DND-41 (cell line): ENCODE measurements around the gene NXNL1.

Experiments used
- ATAC-seq: fragments of 200-7000 bp; cut with Tn5 transposase; 3 replicates; pipeline ENCODE4 v1.9.1; 2021; ENCODE audit warnings: low read depth; ENCODE audit not compliant: insufficient read depth
- DNase-seq: peaks from one replicate; pipeline ENCODE4 v3.0.0-alpha.2; 2020
- H2AFZ ChIP-seq: 2 replicates; pipeline ENCODE4 v1.6.0; 2012; ENCODE audit warnings: low read depth, low read length
- H3K27ac ChIP-seq: 2 replicates; pipeline ENCODE4 v1.5.1; 2012; ENCODE audit warnings: low read length, inconsistent platforms
- H3K27me3 ChIP-seq: fragments of 200-600 bp; sonication (generic); 2 replicates; pipeline ENCODE4 v1.6.0; 2012; ENCODE audit warnings: low read length, mild to moderate bottlenecking, inconsistent platforms; ENCODE audit not compliant: insufficient read depth, poor library complexity
- H3K36me3 ChIP-seq: 2 replicates; pipeline ENCODE4 v1.5.1; 2012; ENCODE audit warnings: low read length, inconsistent platforms; ENCODE audit not compliant: insufficient read depth
- H3K4me1 ChIP-seq: 2 replicates; pipeline ENCODE4 v1.5.1; 2012; ENCODE audit warnings: mild to moderate bottlenecking, low read length; ENCODE audit not compliant: insufficient read depth
- H3K4me2 ChIP-seq: 2 replicates; pipeline ENCODE4 v1.6.0; 2012; ENCODE audit warnings: mild to moderate bottlenecking, moderate library complexity, low read length, inconsistent platforms; ENCODE audit not compliant: insufficient read depth
- H3K4me3 ChIP-seq, 2 experiments: fragments of 200-600 bp in 1 of 2; shearing (Covaris generic) in 1 of 2; 2 replicates each; pipeline ENCODE4 v1.5.1; 2012 to 2016; ENCODE audit warnings: inconsistent platforms in 2 of 2, low read length in 2 of 2, mild to moderate bottlenecking in 2 of 2, low read depth in 1 of 2, moderate library complexity in 1 of 2
- H3K79me2 ChIP-seq: 2 replicates; pipeline ENCODE4 v1.6.0; 2012; ENCODE audit warnings: low read length, inconsistent platforms; ENCODE audit not compliant: insufficient read depth
- H3K9ac ChIP-seq: 2 replicates; pipeline ENCODE4 v1.6.0; 2012; ENCODE audit warnings: low read depth, mild to moderate bottlenecking, inconsistent platforms, low read length, moderate library complexity
- H3K9me3 ChIP-seq: 2 replicates; pipeline ENCODE4 v1.5.1; 2012; ENCODE audit warnings: low read length, moderate library complexity, mild to moderate bottlenecking, inconsistent platforms; ENCODE audit not compliant: insufficient read depth, severe bottlenecking
- H4K20me1 ChIP-seq: 2 replicates; pipeline ENCODE4 v1.6.0; 2012; ENCODE audit warnings: low read length; ENCODE audit not compliant: insufficient read depth
- EZH2 ChIP-seq: IDR thresholded peaks from 3 replicates; pipeline ENCODE4 v1.6.1; 2012; ENCODE audit warnings: borderline replicate concordance, low read depth, mild to moderate bottlenecking, moderate library complexity, low read length, inconsistent platforms; ENCODE audit not compliant: severe bottlenecking
- TF ChIP-seq, protein P1 (sequence below): IDR thresholded peaks from 2 replicates; pipeline ENCODE4 v1.5.1; 2012; ENCODE audit warnings: borderline replicate concordance, low read length, moderate library complexity, mild to moderate bottlenecking; ENCODE audit not compliant: poor library complexity, severe bottlenecking; ENCODE audit errors: extremely low read depth

Gene NXNL1

DNA sequence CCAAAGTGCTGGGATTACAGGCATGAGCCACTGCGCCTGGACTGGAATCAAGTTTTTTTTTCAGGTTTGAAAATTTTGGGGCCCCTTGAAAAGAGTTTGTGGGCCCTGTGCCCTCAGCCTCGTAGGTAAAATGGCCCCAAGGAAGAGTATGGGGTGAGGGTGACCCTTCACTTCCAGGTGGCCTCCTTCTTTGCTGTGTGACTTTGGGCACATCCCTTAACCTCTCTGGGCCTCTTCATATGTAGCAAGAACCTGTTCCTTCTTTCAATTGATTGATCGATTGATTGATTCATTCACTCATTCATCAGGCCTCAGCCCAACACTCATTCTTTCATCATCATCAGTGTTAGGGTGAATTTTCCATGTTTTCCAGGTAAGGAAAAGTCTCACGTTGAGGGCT lies 8.9 kb downstream of the NXNL1 start:
- Histone ChIP-seq H3K4me2 (no peak overlapping the region), H3K9ac (no peak overlapping the region), H3K36me3 (no peaks in the 10 kb centered on the region), H3K27me3 (peaks cover 15% of the 10 kb centered on the region), H3K4me1 (peaks cover 13% of the 10 kb centered on the region), H3K9me3 (no peaks in the 10 kb centered on the region), H3K79me2 (no peaks in the 10 kb centered on the region), H3K27ac (no peak overlapping the region), H3K4me3 (no peak overlapping the region), H2AFZ (no peak overlapping the region), H4K20me1 (no peaks in the 10 kb centered on the region)
- DNase-seq (no peak), ATAC-seq (no peak)
- TF ChIP-seq EZH2 = no peak
- TF ChIP-seq, protein P1, sequence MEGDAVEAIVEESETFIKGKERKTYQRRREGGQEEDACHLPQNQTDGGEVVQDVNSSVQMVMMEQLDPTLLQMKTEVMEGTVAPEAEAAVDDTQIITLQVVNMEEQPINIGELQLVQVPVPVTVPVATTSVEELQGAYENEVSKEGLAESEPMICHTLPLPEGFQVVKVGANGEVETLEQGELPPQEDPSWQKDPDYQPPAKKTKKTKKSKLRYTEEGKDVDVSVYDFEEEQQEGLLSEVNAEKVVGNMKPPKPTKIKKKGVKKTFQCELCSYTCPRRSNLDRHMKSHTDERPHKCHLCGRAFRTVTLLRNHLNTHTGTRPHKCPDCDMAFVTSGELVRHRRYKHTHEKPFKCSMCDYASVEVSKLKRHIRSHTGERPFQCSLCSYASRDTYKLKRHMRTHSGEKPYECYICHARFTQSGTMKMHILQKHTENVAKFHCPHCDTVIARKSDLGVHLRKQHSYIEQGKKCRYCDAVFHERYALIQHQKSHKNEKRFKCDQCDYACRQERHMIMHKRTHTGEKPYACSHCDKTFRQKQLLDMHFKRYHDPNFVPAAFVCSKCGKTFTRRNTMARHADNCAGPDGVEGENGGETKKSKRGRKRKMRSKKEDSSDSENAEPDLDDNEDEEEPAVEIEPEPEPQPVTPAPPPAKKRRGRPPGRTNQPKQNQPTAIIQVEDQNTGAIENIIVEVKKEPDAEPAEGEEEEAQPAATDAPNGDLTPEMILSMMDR = no peak

DNA sequence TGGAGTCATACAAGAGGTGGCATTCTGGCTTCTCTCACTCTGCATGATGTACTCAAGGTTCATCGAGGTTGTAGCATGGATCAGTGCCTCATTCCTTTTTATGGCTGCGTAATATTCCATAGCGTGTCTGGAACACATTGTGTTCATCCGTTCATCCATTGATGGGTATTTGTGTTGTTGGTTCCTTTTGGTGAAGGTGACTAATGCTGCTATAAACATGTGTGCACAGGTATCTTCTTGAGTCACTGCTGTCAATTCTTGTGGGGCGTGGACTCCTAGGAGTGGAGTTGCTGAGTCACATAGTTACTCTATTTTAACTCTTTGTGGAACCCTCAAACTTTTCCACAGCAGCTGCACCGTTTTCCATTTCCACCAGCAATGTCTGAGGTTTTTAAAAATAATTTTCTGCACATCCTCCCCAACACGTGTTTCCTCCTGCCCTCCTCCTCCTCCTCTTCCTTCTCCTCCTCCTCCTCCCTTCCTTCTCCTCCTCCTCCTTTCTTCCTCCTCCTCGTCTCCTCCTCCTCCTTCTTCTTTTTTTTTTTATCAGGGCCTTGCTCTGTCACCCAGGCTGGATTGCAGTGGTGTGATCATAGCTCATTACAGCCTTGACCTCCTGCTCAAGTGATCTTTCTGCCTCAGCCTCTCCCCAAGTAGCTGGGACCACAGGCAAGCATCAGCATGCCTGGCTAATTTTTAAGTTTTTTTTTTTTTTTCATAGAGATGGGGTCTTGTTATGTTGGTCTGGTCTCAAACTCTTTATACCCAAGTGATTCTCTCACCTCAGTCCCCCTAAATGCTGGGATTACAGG lies 10.3 kb downstream of the NXNL1 start:
- H3K4me3 ChIP-seq = no peak overlapping the region

DNA sequence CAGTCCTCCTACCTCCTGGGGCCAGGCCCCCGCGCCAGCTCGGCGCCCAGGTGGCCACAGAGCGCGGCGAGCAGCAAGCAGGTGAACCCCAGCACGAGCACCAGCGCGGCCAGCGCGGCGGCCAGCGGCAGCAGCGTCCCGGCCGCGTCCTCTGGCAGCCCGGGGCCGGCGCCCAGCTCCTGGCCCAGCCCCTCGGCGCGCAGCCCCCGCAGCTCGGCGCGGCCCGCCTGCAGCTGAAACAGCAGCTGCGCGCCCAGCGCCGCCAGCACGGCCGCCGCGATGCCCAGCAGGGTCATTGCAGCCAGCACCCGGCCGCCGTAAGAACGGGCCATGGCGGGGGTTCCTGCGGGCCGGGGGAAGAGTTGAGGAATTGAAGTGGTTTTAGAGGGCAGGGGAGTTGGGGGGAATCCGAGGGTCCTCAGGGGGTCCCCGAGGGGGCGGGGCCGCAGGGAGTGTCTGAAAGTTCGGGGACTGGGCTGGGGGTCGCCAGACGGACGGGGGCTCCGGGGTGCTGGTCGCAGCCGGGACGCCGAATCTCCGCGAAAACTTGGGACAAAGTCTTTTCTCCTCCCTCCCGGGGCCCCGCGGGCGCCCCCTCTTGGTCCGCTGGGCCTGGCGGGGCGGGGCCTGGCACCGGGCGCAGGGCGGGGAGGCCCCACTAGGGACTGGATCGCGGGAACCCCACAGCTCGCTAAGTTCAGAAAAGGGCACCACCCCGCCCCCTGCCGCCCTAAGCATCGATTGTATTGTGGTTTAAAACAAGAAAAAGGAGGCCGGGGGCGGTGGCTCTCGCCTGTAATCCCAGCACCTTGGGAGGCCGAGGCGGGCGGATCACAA lies 12.4 kb downstream of the NXNL1 start, which contains the start of gene TMEM221:
Gene TMEM221, minus strand, starts transcription at position 538 of the 837 bp plus-strand sequence. Its CDS starts 206 bp downstream, at position 332.
- Histone ChIP-seq H3K9me3 (no peaks in the 10 kb centered on the region), H3K4me1 (peaks cover 13% of the 10 kb centered on the region), H3K27ac (no peak within 1 kb of the TSS), H4K20me1 (no peaks in the 10 kb centered on the region), H3K4me3 (peak within 1 kb of the TSS in 1 of 2 experiments; percentile 36; a peak in 2 of 4 replicates), H3K9ac (peak within 1 kb of the TSS; percentile 9; the same call in 1 of the 2 replicates), H3K4me2 (peak within 1 kb of the TSS; percentile 51), H3K36me3 (no peaks in the 10 kb centered on the region), H3K27me3 (peaks cover 15% of the 10 kb centered on the region), H3K79me2 (no peaks in the 10 kb centered on the region), H2AFZ (no peak within 1 kb of the TSS)
- no peak; the same call in 2 of the 3 replicates for ATAC-seq
- no peak for DNase-seq
- TF ChIP-seq EZH2 = no peak
- TF ChIP-seq, protein P1 = peak; percentile 33

More for the DNA sequence above, 10.3 kb downstream of the NXNL1 start:
- Histone ChIP-seq H3K79me2 (no peaks in the 10 kb centered on the region), H4K20me1 (no peaks in the 10 kb centered on the region), H3K36me3 (no peaks in the 10 kb centered on the region), H3K9ac (no peak overlapping the region), H3K4me2 (no peak overlapping the region), H2AFZ (no peak overlapping the region), H3K4me1 (peaks cover 13% of the 10 kb centered on the region), H3K9me3 (no peaks in the 10 kb centered on the region), H3K27me3 (peaks cover 15% of the 10 kb centered on the region), H3K27ac (no peak overlapping the region)
- TF ChIP-seq, protein P1 = no peak
- TF ChIP-seq EZH2 = no peak
- DNase-seq = peak; percentile 25
- ATAC-seq = peak; percentile 20; the same call in 1 of the 3 replicates
